HepG2 (cell line): ENCODE data around the gene FFAR1. TPM values are rescaled to one million over a fixed set of nuclear protein-coding genes. Genes with fewer than 3 reads are reported as not detected.
A peak's percentile ranks its signal among the peaks of the same experiment; 100 is the strongest.

Source experiments
- DMAP1 ChIP-seq: IDR thresholded peaks from 2 replicates; pipeline ENCODE4 v1.6.1; 2016
- EHMT2 ChIP-seq: fragments of 200-600 bp; sonication (generic); IDR thresholded peaks from 2 replicates; pipeline ENCODE4 v1.7.0; 2017; ENCODE audit warnings: antibody characterized with exemption, low read depth, low read length, borderline replicate concordance
- ESRRA ChIP-seq: sonication (generic); formaldehyde crosslinking; IDR thresholded peaks from 2 replicates; pipeline ENCODE4 v1.5.1; 2020; ENCODE audit warnings: mild to moderate bottlenecking, low read depth, missing genetic modification reagents
- ETV5 ChIP-seq: IDR thresholded peaks from 2 replicates; pipeline ENCODE4 v1.6.1; 2018; ENCODE audit warnings: missing biosample characterization, missing genetic modification reagents, inconsistent platforms, borderline replicate concordance
- FOXA1 ChIP-seq, 2 experiments: fragments of 450-650 bp in 1 of 2; sonication (generic) in 1 of 2; formaldehyde crosslinking in 1 of 2; IDR thresholded peaks; 2 replicates each; pipeline versions ENCODE4 v1.4.0 to v1.6.1; 2016 to 2020; ENCODE audit warnings: missing genetic modification reagents in 1 of 2
- FOXA3 ChIP-seq: IDR thresholded peaks from 2 replicates; pipeline ENCODE4 v1.6.1; 2016; ENCODE audit warnings: missing genetic modification reagents, missing compliant biosample characterization
- HNF4A ChIP-seq: sonication (generic); formaldehyde crosslinking; IDR thresholded peaks from 2 replicates; pipeline ENCODE4 v1.4.0; 2020; ENCODE audit warnings: missing genetic modification reagents
- KDM5B ChIP-seq: sonication (generic); formaldehyde crosslinking; IDR thresholded peaks from 2 replicates; pipeline ENCODE4 v1.4.0; 2020; ENCODE audit warnings: missing genetic modification reagents, mild to moderate bottlenecking, borderline replicate concordance
- MAX ChIP-seq: IDR thresholded peaks from 2 replicates; pipeline ENCODE4 v1.6.1; 2012; ENCODE audit warnings: inconsistent platforms
- PAF1 ChIP-seq: IDR thresholded peaks from 2 replicates; pipeline ENCODE4 v1.6.1; 2016; ENCODE audit warnings: missing genetic modification reagents, missing compliant biosample characterization
- PATZ1 ChIP-seq: sonication (generic); formaldehyde crosslinking; IDR thresholded peaks from 2 replicates; pipeline ENCODE4 v1.4.0; 2020; ENCODE audit warnings: missing genetic modification reagents
- POLR2A ChIP-seq, 2 experiments: IDR thresholded peaks; 2 replicates each; pipeline ENCODE4 v1.6.1; 2011; ENCODE audit warnings: low read depth in 2 of 2, low read length in 2 of 2, mild to moderate bottlenecking in 1 of 2, moderate library complexity in 1 of 2; ENCODE audit not compliant: insufficient read depth in 1 of 2
- POLR2AphosphoS2 ChIP-seq: IDR thresholded peaks from 2 replicates; pipeline ENCODE4 v1.6.1; 2011; ENCODE audit warnings: low read depth, low read length, improper control_type of control experiment
- SALL1 ChIP-seq: sonication (generic); formaldehyde crosslinking; IDR thresholded peaks from 2 replicates; pipeline ENCODE4 v1.8.0; 2022; ENCODE audit warnings: mild to moderate bottlenecking, missing genetic modification reagents
- SOX5 ChIP-seq: IDR thresholded peaks from 2 replicates; pipeline ENCODE4 v1.6.1; 2016; ENCODE audit warnings: borderline replicate concordance
- SOX6 ChIP-seq, 2 experiments: fragments of 450-650 bp in 1 of 2; sonication (generic) in 1 of 2; formaldehyde crosslinking in 1 of 2; IDR thresholded peaks; 2 replicates each; pipeline versions ENCODE4 v1.4.0 to v1.6.1; 2017 to 2020; ENCODE audit warnings: antibody characterized with exemption in 1 of 2, mild to moderate bottlenecking in 1 of 2, missing genetic modification reagents in 1 of 2
- ZNF10 ChIP-seq: sonication (generic); formaldehyde crosslinking; IDR thresholded peaks from 2 replicates; pipeline ENCODE4 v1.4.0; 2020; ENCODE audit warnings: mild to moderate bottlenecking, low read depth, missing genetic modification reagents, borderline replicate concordance
- ZNF136 ChIP-seq: sonication (generic); formaldehyde crosslinking; IDR thresholded peaks from 2 replicates; pipeline ENCODE4 v1.8.1; 2022; ENCODE audit warnings: low read depth, mild to moderate bottlenecking, moderate library complexity, missing genetic modification reagents
- ZNF138 ChIP-seq: sonication (generic); formaldehyde crosslinking; IDR thresholded peaks from 2 replicates; pipeline ENCODE4 v1.5.0; 2020; ENCODE audit warnings: mild to moderate bottlenecking, low read depth, missing genetic modification reagents
- ZNF317 ChIP-seq: sonication (generic); formaldehyde crosslinking; IDR thresholded peaks from 2 replicates; pipeline ENCODE4 v1.5.0; 2020; ENCODE audit warnings: mild to moderate bottlenecking, missing genetic modification reagents
- ZNF350 ChIP-seq: sonication (generic); formaldehyde crosslinking; IDR thresholded peaks from 2 replicates; pipeline ENCODE4 v1.4.0; 2020; ENCODE audit warnings: mild to moderate bottlenecking, low read depth, missing genetic modification reagents, borderline replicate concordance
- ZNF709 ChIP-seq: sonication (generic); formaldehyde crosslinking; IDR thresholded peaks from 2 replicates; pipeline ENCODE4 v1.5.0; 2020; ENCODE audit warnings: mild to moderate bottlenecking, missing genetic modification reagents
- polyA plus RNA-seq, 8 experiments: library from polyadenylated mRNA; depleted of rRNA in 3 of 8; stranded (reverse) in 7 of 8; unstranded in 1 of 8; fragments of >200 nt; fragmentation: Illumina TruSeq in 4 of 8; extraction: Trizol in 4 of 8; gene quantifications; 2 replicates each; pipeline versions ENCODE4 v1.2.1 to v1.2.3, GENCODE V29; 2011 to 2016; ENCODE audit warnings: low read depth in 4 of 8, missing spikeins in 1 of 8, mixed read lengths in 1 of 8; ENCODE audit not compliant: insufficient read depth in 1 of 8
- total RNA-seq, 5 experiments: library from RNA; depleted of rRNA; stranded (reverse); fragments of >200 nt; fragmentation: Illumina TruSeq; extraction: Trizol; gene quantifications; 2 replicates each; pipeline ENCODE4 v1.2.3, GENCODE V29; 2016; ENCODE audit warnings: low read depth in 1 of 5
- TF ChIP-seq, protein P1 (sequence below): sonication (generic); formaldehyde crosslinking; IDR thresholded peaks from 2 replicates; pipeline ENCODE4 v1.8.1; 2023; ENCODE audit warnings: mild to moderate bottlenecking, moderate library complexity, missing genetic modification reagents
- TF ChIP-seq, protein P2 (sequence below): sonication (generic); formaldehyde crosslinking; IDR thresholded peaks from 2 replicates; pipeline ENCODE4 v1.5.0; 2020; ENCODE audit warnings: mild to moderate bottlenecking, missing genetic modification reagents, moderate library complexity

FFAR1 gene
- total and polyA plus RNA-seq, 2 of the 13 experiments (the other 11 are each of a cell fraction or from before 2014, with no cell fraction given) = not detected

DNA sequence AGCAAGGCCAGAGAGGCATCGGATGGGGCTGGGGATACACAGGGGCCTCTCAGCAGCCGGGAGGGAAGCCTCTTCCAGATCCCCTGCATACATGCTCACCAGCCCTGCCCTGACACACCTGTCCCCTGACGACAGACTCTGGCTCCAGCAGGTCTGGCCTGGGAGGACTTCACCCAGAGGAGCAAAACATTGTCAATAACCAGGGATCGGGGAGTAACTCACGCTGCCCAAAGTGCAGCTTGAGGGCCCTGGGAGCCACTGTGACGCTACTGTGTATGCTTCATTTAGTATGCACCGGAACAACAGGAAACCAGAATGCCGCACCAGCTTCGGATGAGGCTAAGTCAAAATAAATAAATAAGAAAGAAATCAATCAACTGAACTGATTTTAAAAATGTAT lies 31.1 kb upstream of the FFAR1 start (continued):
- TF ChIP-seq PATZ1 = peak; percentile 33; the same call in 1 of the 2 replicates
- TF ChIP-seq POLR2AphosphoS2 = no peak
- TF ChIP-seq ETV5 (CRISPR knock-in tag) = peak; percentile 41; the same call in 1 of the 2 replicates
- TF ChIP-seq, protein P1, sequence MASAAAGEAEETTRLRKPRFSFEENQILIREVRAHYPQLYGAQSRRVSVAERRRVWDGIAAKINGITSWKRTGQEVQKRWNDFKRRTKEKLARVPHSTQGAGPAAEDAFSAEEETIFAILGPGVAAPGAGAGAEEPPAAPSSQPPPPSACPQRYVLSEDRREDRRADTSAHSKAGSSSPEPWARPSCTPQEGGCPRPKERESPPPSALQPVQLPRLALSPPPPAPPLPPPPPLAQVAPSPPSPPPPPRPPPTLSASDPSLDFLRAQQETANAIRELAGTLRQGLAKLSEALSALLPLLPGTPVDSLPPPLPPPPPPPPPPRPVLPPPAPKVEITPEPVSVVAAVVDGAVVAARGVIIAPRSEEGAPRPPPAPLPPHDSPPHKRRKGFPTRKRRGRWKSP (CRISPR knock-in tag) = no peak
- peak; percentile 91 for TF ChIP-seq HNF4A (CRISPR knock-in tag)
- TF ChIP-seq ZNF138 (CRISPR knock-in tag) = no peak
- 0 out of 2 replicates have a peak, but pooled peaks have one; percentile 11 for TF ChIP-seq ZNF350 (CRISPR knock-in tag)
- 0 out of 2 replicates have a peak, but pooled peaks have one; percentile 31 for TF ChIP-seq SOX5
- no peak for TF ChIP-seq EHMT2
- TF ChIP-seq FOXA1 (IDR thresholded peaks at IDR 0.05) = 0 out of 2 replicates have a peak, but pooled peaks have one; percentile 22
- TF ChIP-seq FOXA1 (CRISPR knock-in tag; IDR thresholded peaks at IDR 0.05) = peak; percentile 76
- TF ChIP-seq MAX = peak; percentile 29; the same call in 1 of the 2 replicates
- no peak for TF ChIP-seq ZNF10 (CRISPR knock-in tag)
- TF ChIP-seq FOXA3 (CRISPR knock-in tag) = peak; percentile 77
- TF ChIP-seq ZNF136 (CRISPR knock-in tag) = 0 out of 2 replicates have a peak, but pooled peaks have one; percentile 68
- TF ChIP-seq ZNF317 (CRISPR knock-in tag) = 0 out of 2 replicates have a peak, but pooled peaks have one; percentile 57
- no peak for TF ChIP-seq SOX6 (IDR thresholded peaks at IDR 0.05)
- peak; percentile 51 for TF ChIP-seq SOX6 (CRISPR knock-in tag; IDR thresholded peaks at IDR 0.05)
- TF ChIP-seq KDM5B (CRISPR knock-in tag) = peak; percentile 75; the same call in 1 of the 2 replicates
- no peak for TF ChIP-seq ZNF709 (CRISPR knock-in tag)
- TF ChIP-seq DMAP1 (CRISPR knock-in tag) = 0 out of 2 replicates have a peak, but pooled peaks have one; percentile 25
- TF ChIP-seq PAF1 (CRISPR knock-in tag) = no peak
- TF ChIP-seq POLR2A (IDR thresholded peaks at IDR 0.05; ENCODE audit: insufficient read depth in 1 of 2, low read depth in 2 of 2, low read length in 2 of 2) = peak in 1 of 2 experiments; percentile 39; a peak in 1 of 4 replicates
- TF ChIP-seq ESRRA (CRISPR knock-in tag) = 0 out of 2 replicates have a peak, but pooled peaks have one; percentile 39
- TF ChIP-seq, protein P2, sequence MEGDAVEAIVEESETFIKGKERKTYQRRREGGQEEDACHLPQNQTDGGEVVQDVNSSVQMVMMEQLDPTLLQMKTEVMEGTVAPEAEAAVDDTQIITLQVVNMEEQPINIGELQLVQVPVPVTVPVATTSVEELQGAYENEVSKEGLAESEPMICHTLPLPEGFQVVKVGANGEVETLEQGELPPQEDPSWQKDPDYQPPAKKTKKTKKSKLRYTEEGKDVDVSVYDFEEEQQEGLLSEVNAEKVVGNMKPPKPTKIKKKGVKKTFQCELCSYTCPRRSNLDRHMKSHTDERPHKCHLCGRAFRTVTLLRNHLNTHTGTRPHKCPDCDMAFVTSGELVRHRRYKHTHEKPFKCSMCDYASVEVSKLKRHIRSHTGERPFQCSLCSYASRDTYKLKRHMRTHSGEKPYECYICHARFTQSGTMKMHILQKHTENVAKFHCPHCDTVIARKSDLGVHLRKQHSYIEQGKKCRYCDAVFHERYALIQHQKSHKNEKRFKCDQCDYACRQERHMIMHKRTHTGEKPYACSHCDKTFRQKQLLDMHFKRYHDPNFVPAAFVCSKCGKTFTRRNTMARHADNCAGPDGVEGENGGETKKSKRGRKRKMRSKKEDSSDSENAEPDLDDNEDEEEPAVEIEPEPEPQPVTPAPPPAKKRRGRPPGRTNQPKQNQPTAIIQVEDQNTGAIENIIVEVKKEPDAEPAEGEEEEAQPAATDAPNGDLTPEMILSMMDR (CRISPR knock-in tag) = peak; percentile 24
- peak; percentile 82 for TF ChIP-seq SALL1 (CRISPR knock-in tag)
